K562 (cell line): ENCODE measurements around the gene PRKCB. TPM values are rescaled to one million over a fixed set of nuclear protein-coding genes. Genes with fewer than 3 reads are reported as not detected.

Experiments
- ATAC-seq: fragments of 200-7000 bp; cut with Tn5 transposase; 3 replicates; pipeline ENCODE4 v1.9.1; 2020; ENCODE audit warnings: moderate library complexity
- BruUV-seq: library from RNA; stranded (reverse); fragments of 400-500 nt; replicated peaks from 2 replicates; lab custom pipeline; 2021; lab: Mats Ljungman, UMichigan
- CTCF ChIA-PET: fragments of 300-600 bp; formaldehyde crosslinking; extraction: SDS; loops from one replicate; lab custom pipeline; 2021; ENCODE audit warnings: low intra/inter-chr PET ratio; lab: Yijun Ruan, JAX
- POLR2A ChIA-PET: fragments of 300-600, 350-650 bp; sonication (Branson Sonifier 250); formaldehyde crosslinking; extraction: SDS; loops from one replicate; lab custom pipeline; 2021; ENCODE audit warnings: antibody characterized with exemption, inconsistent platforms; lab: Yijun Ruan, JAX
- DNase-seq, 4 experiments: peaks; one replicate each; pipeline versions ENCODE4 v3.0.0 to v3.0.0-alpha.2; 2011 to 2018; ENCODE audit warnings: low spot score in 3 of 4, mixed read lengths in 3 of 4; ENCODE audit errors: extremely low read depth in 1 of 4
- FAIRE-seq: peaks from 2 replicates; lab custom pipeline; 2011; peaks lifted over from hg19 to GRCh38; lab: Jason Lieb, UNC
- H2AFZ ChIP-seq: 2 replicates; pipeline ENCODE4 v1.6.0; 2011; ENCODE audit warnings: low read depth, low read length, control low read depth, inconsistent platforms
- H3K27ac ChIP-seq: fragments of 200-600 bp; 3 replicates; pipeline ENCODE4 v1.8.0; 2011; ENCODE audit warnings: low read depth, mild to moderate bottlenecking, control low read depth, inconsistent platforms, low read length, moderate library complexity, mixed read lengths; ENCODE audit errors: extremely low read depth
- H3K27me3 ChIP-seq, 2 experiments: fragments of 300-600 bp in 1 of 2; 2 replicates in 1 of 2; 3 replicates in 1 of 2; pipeline versions ENCODE4 v1.6.0 to v1.8.0; 2011; ENCODE audit warnings: inconsistent platforms in 2 of 2, low read length in 2 of 2, mild to moderate bottlenecking in 1 of 2, mixed read lengths in 1 of 2, moderate library complexity in 1 of 2; ENCODE audit not compliant: control insufficient read depth in 2 of 2, insufficient read depth in 2 of 2
- H3K36me3 ChIP-seq: fragments of 300-600 bp; 3 replicates; pipeline ENCODE4 v1.8.0; 2011; ENCODE audit warnings: mild to moderate bottlenecking, low read length, inconsistent platforms; ENCODE audit not compliant: control insufficient read depth, insufficient read depth
- H3K4me1 ChIP-seq, 2 experiments: fragments of 200-600 bp in 1 of 2; replicated peaks in 1 of 2; 2 replicates in 1 of 2; 3 replicates in 1 of 2; pipeline versions ENCODE4 v1.5.1 to v1.8.0; 2011; ENCODE audit warnings: inconsistent platforms in 2 of 2, low read length in 2 of 2, mild to moderate bottlenecking in 1 of 2, mixed read lengths in 1 of 2, moderate library complexity in 1 of 2; ENCODE audit not compliant: control insufficient read depth in 2 of 2, insufficient read depth in 2 of 2
- H3K4me2 ChIP-seq: 2 replicates; pipeline ENCODE4 v1.6.1; 2011; ENCODE audit warnings: low read length, control low read depth, inconsistent platforms, mixed read lengths; ENCODE audit not compliant: insufficient read depth
- H3K4me3 ChIP-seq: fragments of 200-600 bp; sonication (generic), shearing (Covaris generic); 2 replicates; pipeline ENCODE4 v1.5.1; 2016; ENCODE audit warnings: control low read depth, inconsistent platforms
- H3K79me2 ChIP-seq: fragments of 200-600 bp; 3 replicates; pipeline ENCODE4 v1.8.0; 2011; ENCODE audit warnings: low read length, inconsistent platforms; ENCODE audit not compliant: control insufficient read depth, insufficient read depth
- H3K9ac ChIP-seq, 2 experiments: 2 replicates each; pipeline versions ENCODE4 v1.6.0 to v1.6.1; 2011; ENCODE audit warnings: low read depth in 2 of 2, low read length in 2 of 2, control low read depth in 1 of 2, inconsistent platforms in 1 of 2, mild to moderate bottlenecking in 1 of 2, mixed read lengths in 1 of 2; ENCODE audit not compliant: insufficient read depth in 1 of 2
- H3K9me1 ChIP-seq: one replicate; pipeline ENCODE4 v1.6.0; 2011; ENCODE audit warnings: inconsistent platforms, mild to moderate bottlenecking, low read length, moderate library complexity; ENCODE audit not compliant: control insufficient read depth, insufficient read depth
- H3K9me3 ChIP-seq: replicated peaks from 2 replicates; pipeline ENCODE4 v1.5.1; 2011; ENCODE audit warnings: low read depth, low read length, inconsistent platforms; ENCODE audit not compliant: control insufficient read depth, insufficient read depth
- H4K20me1 ChIP-seq: replicated peaks from 2 replicates; pipeline ENCODE4 v1.6.1; 2011; ENCODE audit warnings: low read length, inconsistent platforms, mixed read lengths; ENCODE audit not compliant: control insufficient read depth, insufficient read depth
- ARNT ChIP-seq, 2 experiments: fragments of 450-650 bp; IDR thresholded peaks; 2 replicates each; pipeline ENCODE4 v1.6.1; 2016; ENCODE audit warnings: mild to moderate bottlenecking in 1 of 2
- BACH1 ChIP-seq: fragments of 200-800 bp; sonication (Bioruptor generic); IDR thresholded peaks from 2 replicates; pipeline ENCODE4 v1.6.1; 2016; ENCODE audit warnings: missing genetic modification characterization, missing compliant biosample characterization
- CCNT2 ChIP-seq: IDR thresholded peaks from 2 replicates; pipeline ENCODE4 v1.6.1; 2011; ENCODE audit warnings: borderline replicate concordance, low read depth, mild to moderate bottlenecking, moderate library complexity, mixed read lengths, low read length; ENCODE audit not compliant: insufficient read length; ENCODE audit errors: extremely low read depth
- CEBPB ChIP-seq: fragments of 450-650 bp; IDR thresholded peaks from 2 replicates; pipeline ENCODE4 v1.6.1; 2016; ENCODE audit warnings: missing genetic modification characterization, missing compliant biosample characterization
- CEBPG ChIP-seq, 3 experiments: fragments of 200-800 bp in 1 of 3; sonication (Bioruptor generic) in 1 of 3; sonication (generic) in 1 of 3; formaldehyde crosslinking in 1 of 3; IDR thresholded peaks in 2 of 3; conservative IDR thresholded peaks in 1 of 3; 2 replicates each; pipeline versions ENCODE4 v1.6.1 to v1.8.0; 2016 to 2022; ENCODE audit warnings: missing compliant biosample characterization in 2 of 3, missing genetic modification characterization in 2 of 3, mild to moderate bottlenecking in 1 of 3, missing genetic modification reagents in 1 of 3
- DDX20 ChIP-seq: fragments of 450-650 bp; IDR thresholded peaks from 2 replicates; pipeline ENCODE4 v1.6.1; 2016; ENCODE audit warnings: missing genetic modification characterization, low read depth, mild to moderate bottlenecking, missing compliant biosample characterization, moderate library complexity
- DPF2 ChIP-seq: fragments of 450-650 bp; IDR thresholded peaks from 2 replicates; pipeline ENCODE4 v1.6.1; 2016
- HNRNPUL1 ChIP-seq: fragments of 200-400 bp; formaldehyde crosslinking; IDR thresholded peaks from 2 replicates; pipeline ENCODE4 v1.6.1; 2017; ENCODE audit warnings: low read length
- HSF4 ChIP-seq: fragments of 250-450 bp; sonication (Bioruptor Pico); IDR thresholded peaks from 2 replicates; pipeline ENCODE4 v2.1.2; 2022; ENCODE audit warnings: mild to moderate bottlenecking, moderate library complexity, borderline replicate concordance
- JUND ChIP-seq, 2 experiments: IDR thresholded peaks; 2 replicates in 1 of 2; 3 replicates in 1 of 2; pipeline ENCODE4 v1.6.1; 2011; ENCODE audit warnings: borderline replicate concordance in 2 of 2, low read depth in 2 of 2, low read length in 2 of 2, improper control_type of control experiment in 1 of 2, missing biosample characterization in 1 of 2, missing genetic modification characterization in 1 of 2, missing genetic modification reagents in 1 of 2
- KDM2B ChIP-seq: fragments of 250-450 bp; sonication (Bioruptor Pico); IDR thresholded peaks from 2 replicates; pipeline ENCODE4 v1.8.0; 2021; ENCODE audit warnings: mild to moderate bottlenecking, moderate library complexity
- KLF1 ChIP-seq: fragments of 450-650 bp; IDR thresholded peaks from 2 replicates; pipeline ENCODE4 v1.6.1; 2016; ENCODE audit warnings: missing genetic modification characterization, missing compliant biosample characterization
- MAFG ChIP-seq: fragments of 450-650 bp; conservative IDR thresholded peaks from 2 replicates; pipeline ENCODE4 v1.6.1; 2016; ENCODE audit warnings: missing genetic modification characterization, missing compliant biosample characterization
- OTX1 ChIP-seq: fragments of 450-650 bp; formaldehyde crosslinking; IDR thresholded peaks from 2 replicates; pipeline ENCODE4 v1.4.0; 2022; ENCODE audit warnings: mild to moderate bottlenecking
- POLR2A ChIP-seq: fragments of 450-650 bp; conservative IDR thresholded peaks from 2 replicates; pipeline ENCODE4 v1.6.1; 2016
- SETDB1 ChIP-seq: IDR thresholded peaks from one replicate; pipeline ENCODE4 v1.6.1; 2012; ENCODE audit warnings: low read length, control low read depth, inconsistent platforms
- ZNF347 ChIP-seq: fragments of 450-650 bp; formaldehyde crosslinking; IDR thresholded peaks from 2 replicates; pipeline ENCODE4 v1.4.0; 2020; ENCODE audit warnings: low read depth, mild to moderate bottlenecking, moderate library complexity
- ZNF507 ChIP-seq: conservative IDR thresholded peaks from 2 replicates; pipeline ENCODE4 v1.6.1; 2017; ENCODE audit warnings: missing genetic modification characterization, missing compliant biosample characterization
- WGBS: fragments of 100-300 bp; shearing (Covaris generic); methylation state at CpG from one replicate; pipeline ENCODE4 v1.1.6; 2016; ENCODE audit warnings: low coverage, mixed read lengths; ENCODE audit not compliant: insufficient coverage; ENCODE audit errors: missing lambda C conversion rate; 5-methylcytosine and 5-hydroxymethylcytosine counted together
- in situ Hi-C: fragments of 300-500 bp; cut with MboI; formaldehyde crosslinking; loops from 4 replicates; pipeline ENCODE4 v1.15.0; 2018; ENCODE audit warnings: inconsistent platforms, mixed read lengths
- intact Hi-C: fragments of 100-400 bp; cut with micrococcal nuclease; formaldehyde crosslinking; loops from 2 replicates; pipeline ENCODE4 v1.14.2; 2022
- polyA plus RNA-seq, 8 experiments: library from polyadenylated mRNA; depleted of rRNA in 4 of 8; stranded (reverse) in 5 of 8; unstranded in 3 of 8; fragments of >200 nt; fragmentation: Nextera tagmentation in 2 of 8; fragmentation: Illumina TruSeq in 1 of 8; extraction: Ambion mirVana in 2 of 8; extraction: Trizol in 1 of 8; gene quantifications; 2 replicates each; pipeline versions ENCODE4 v1.2.1 to v1.2.3, GENCODE V29; 2011 to 2014; ENCODE audit warnings: inconsistent platforms in 1 of 8, missing spikeins in 1 of 8
- total RNA-seq, 7 experiments: library from RNA; depleted of rRNA in 6 of 7; stranded (reverse); fragments of >200 nt in 6 of 7; fragmentation: Illumina TruSeq in 2 of 7; extraction: Trizol in 2 of 7; gene quantifications; 2 replicates each; pipeline versions ENCODE4 v1.2.1 to v1.2.3, GENCODE V29; 2011 to 2021; ENCODE audit warnings: low replicate concordance in 1 of 7
- TF ChIP-seq, protein P1 (sequence below): fragments of 250-450 bp; sonication (Bioruptor Pico); IDR thresholded peaks from 2 replicates; pipeline ENCODE4 v1.5.0; 2020; ENCODE audit warnings: mild to moderate bottlenecking, borderline replicate concordance
- TF ChIP-seq, protein P2 (sequence below), 2 experiments: fragments of 450-650 bp; IDR thresholded peaks; 2 replicates each; pipeline ENCODE4 v1.6.1; 2016

Gene PRKCB
- total and polyA plus RNA-seq, 9 of the 15 experiments (the other 6 are each of a cell fraction or from before 2014, with no cell fraction given), result 49.9 to 276 (median 148) TPM

DNA sequence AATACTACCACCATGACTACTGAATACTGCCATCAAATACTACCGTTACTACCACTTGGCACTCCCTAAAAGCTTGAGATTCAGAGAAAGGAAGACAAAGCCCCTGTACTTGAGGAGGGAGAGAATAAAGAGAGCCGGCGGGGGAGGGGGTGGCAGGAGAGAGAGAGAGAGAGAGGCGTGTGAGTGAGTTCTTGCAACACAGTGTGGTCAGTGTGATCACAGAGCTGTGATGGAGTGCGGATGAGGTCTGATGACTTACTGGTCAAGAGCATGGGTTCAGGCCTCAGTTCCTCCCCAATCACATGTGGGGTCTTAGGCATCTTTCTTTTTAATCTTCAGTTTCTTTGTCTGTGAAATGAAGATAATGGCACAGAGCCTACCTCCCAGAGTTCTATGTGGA, 19.2 kb downstream of the PRKCB start:
- peaks cover 20 to 65% of the 10 kb centered on the region in 2 experiments for H3K4me1 ChIP-seq
- FAIRE-seq (no peak), DNase-seq (peak in 1 of 4 experiments; percentile 41), ATAC-seq (peak; percentile 47)
- H3K4me3 ChIP-seq, result no peak overlapping the region
- H3K9me3 ChIP-seq, result no peaks in the 10 kb centered on the region
- no peak overlapping the region for H3K4me2 ChIP-seq
- no peak overlapping the region for H3K27ac ChIP-seq
- H3K9ac ChIP-seq, result peak overlapping the region in 1 of 2 experiments; percentile 38; a peak in 1 of 4 replicates
- in situ Hi-C loops, result no loop called here
- H3K79me2 ChIP-seq, result peaks cover 100% of the 10 kb centered on the region
- CTCF ChIA-PET, result no interaction called here
- POLR2A ChIA-PET, result interaction anchor here (0.8 to 1.8 kb wide), 4 partner anchors 9 to 97 kb away, joined by 3 to 5 read pairs (median 3); no protein-coding TSS in a partner anchor
- H3K36me3 ChIP-seq, result peaks cover 68% of the 10 kb centered on the region
- peaks cover 20% of the 10 kb centered on the region for H3K9me1 ChIP-seq
- WGBS, result 54% methylated on average over 2 of the region's 5 CpGs
- intact Hi-C loops, result no loop called here
- BruUV-seq, result no TSS peak
- no peaks in the 10 kb centered on the region for H3K27me3 ChIP-seq
- H2AFZ ChIP-seq, result no peak overlapping the region
- TF ChIP-seq, protein P1, sequence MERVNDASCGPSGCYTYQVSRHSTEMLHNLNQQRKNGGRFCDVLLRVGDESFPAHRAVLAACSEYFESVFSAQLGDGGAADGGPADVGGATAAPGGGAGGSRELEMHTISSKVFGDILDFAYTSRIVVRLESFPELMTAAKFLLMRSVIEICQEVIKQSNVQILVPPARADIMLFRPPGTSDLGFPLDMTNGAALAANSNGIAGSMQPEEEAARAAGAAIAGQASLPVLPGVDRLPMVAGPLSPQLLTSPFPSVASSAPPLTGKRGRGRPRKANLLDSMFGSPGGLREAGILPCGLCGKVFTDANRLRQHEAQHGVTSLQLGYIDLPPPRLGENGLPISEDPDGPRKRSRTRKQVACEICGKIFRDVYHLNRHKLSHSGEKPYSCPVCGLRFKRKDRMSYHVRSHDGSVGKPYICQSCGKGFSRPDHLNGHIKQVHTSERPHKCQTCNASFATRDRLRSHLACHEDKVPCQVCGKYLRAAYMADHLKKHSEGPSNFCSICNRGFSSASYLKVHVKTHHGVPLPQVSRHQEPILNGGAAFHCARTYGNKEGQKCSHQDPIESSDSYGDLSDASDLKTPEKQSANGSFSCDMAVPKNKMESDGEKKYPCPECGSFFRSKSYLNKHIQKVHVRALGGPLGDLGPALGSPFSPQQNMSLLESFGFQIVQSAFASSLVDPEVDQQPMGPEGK (CRISPR knock-in tag), result no peak
- peak; percentile 67 for TF ChIP-seq CEBPG (CRISPR knock-in tag; IDR thresholded peaks at IDR 0.05)
- TF ChIP-seq CEBPG (tag; conservative IDR thresholded peaks at IDR 0.05 in 1 of 2, IDR thresholded peaks at IDR 0.05 in 1 of 2), result peak in 1 of 2 experiments; percentile 56; a peak in 1 of 4 replicates
- TF ChIP-seq, protein P2, sequence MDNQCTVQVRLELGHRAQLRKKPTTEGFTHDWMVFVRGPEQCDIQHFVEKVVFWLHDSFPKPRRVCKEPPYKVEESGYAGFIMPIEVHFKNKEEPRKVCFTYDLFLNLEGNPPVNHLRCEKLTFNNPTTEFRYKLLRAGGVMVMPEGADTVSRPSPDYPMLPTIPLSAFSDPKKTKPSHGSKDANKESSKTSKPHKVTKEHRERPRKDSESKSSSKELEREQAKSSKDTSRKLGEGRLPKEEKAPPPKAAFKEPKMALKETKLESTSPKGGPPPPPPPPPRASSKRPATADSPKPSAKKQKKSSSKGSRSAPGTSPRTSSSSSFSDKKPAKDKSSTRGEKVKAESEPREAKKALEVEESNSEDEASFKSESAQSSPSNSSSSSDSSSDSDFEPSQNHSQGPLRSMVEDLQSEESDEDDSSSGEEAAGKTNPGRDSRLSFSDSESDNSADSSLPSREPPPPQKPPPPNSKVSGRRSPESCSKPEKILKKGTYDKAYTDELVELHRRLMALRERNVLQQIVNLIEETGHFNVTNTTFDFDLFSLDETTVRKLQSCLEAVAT (IDR thresholded peaks at IDR 0.05), result 0 out of 4 replicates have a peak, but pooled peaks of 1 of the 2 experiments have one; percentile 30
- TF ChIP-seq CEBPB (tag), result peak; percentile 91
- peak; percentile 21; the same call in 1 of the 2 replicates for TF ChIP-seq JUND (IDR thresholded peaks at IDR 0.05; ENCODE audit: borderline replicate concordance, low read depth, low read length)
- no peak for TF ChIP-seq JUND (tag; IDR thresholded peaks at IDR 0.05; ENCODE audit: borderline replicate concordance, low read depth, low read length)
- TF ChIP-seq ARNT (IDR thresholded peaks at IDR 0.05), result no peak
- TF ChIP-seq HSF4, result no peak
- TF ChIP-seq ZNF507, result no peak
- TF ChIP-seq CCNT2, result no peak
- TF ChIP-seq DPF2, result peak; percentile 31; the same call in 1 of the 2 replicates
- TF ChIP-seq POLR2A, result 0 out of 2 replicates have a peak, but pooled peaks have one; percentile 20
- TF ChIP-seq KLF1 (tag), result no peak
- no peak for TF ChIP-seq BACH1 (tag)
- TF ChIP-seq SETDB1, result no peak
- 0 out of 2 replicates have a peak, but pooled peaks have one; percentile 36 for TF ChIP-seq OTX1 (CRISPR knock-in tag)
- TF ChIP-seq HNRNPUL1, result no peak
- no peak for TF ChIP-seq ZNF347 (CRISPR knock-in tag)
- no peak for TF ChIP-seq MAFG (tag)
- no peak for TF ChIP-seq DDX20
- TF ChIP-seq KDM2B (CRISPR knock-in tag), result no peak
- peaks cover 50% of the 10 kb centered on the region for H4K20me1 ChIP-seq
